SHP77 (cell line): ENCODE measurements around the gene SLC9A9.

Source experiments
- DNase-seq, 2 experiments: peaks; one replicate each; lab custom pipeline; 2025; lab: John Stamatoyannopoulos, UW

SLC9A9 gene

GRCh38 chr3:143600756-143601718, 247.2 kb downstream of the SLC9A9 start:
- DNase-seq, result no peak

GRCh38 chr3:143597774-143598652, 250.3 kb downstream of the SLC9A9 start:
- no peak for DNase-seq

- no peak for DNase-seq
Measured at GRCh38 chr3:143596957-143597642, 251.2 kb downstream of the SLC9A9 start.

- DNase-seq, result no peak
Measured at GRCh38 chr3:143595456-143596077, 252.7 kb downstream of the SLC9A9 start.

GRCh38 chr3:143594206-143594605, 254.1 kb downstream of the SLC9A9 start:
- DNase-seq, result no peak

- DNase-seq, result no peak
Measured at GRCh38 chr3:143590660-143591059, 257.6 kb downstream of the SLC9A9 start.

GRCh38 chr3:143586576-143586975, 261.7 kb downstream of the SLC9A9 start:
- DNase-seq, result no peak

GRCh38 chr3:143585720-143586456, 262.4 kb downstream of the SLC9A9 start:
- no peak for DNase-seq

- no peak for DNase-seq
Measured at GRCh38 chr3:143584474-143584873, 263.8 kb downstream of the SLC9A9 start.

- no peak for DNase-seq
Measured at GRCh38 chr3:143581972-143582722, 266.1 kb downstream of the SLC9A9 start.

GRCh38 chr3:143578810-143579435, 269.3 kb downstream of the SLC9A9 start:
- DNase-seq, result no peak

GRCh38 chr3:143576568-143577270, 271.5 kb downstream of the SLC9A9 start:
- DNase-seq, result no peak

- DNase-seq, result no peak
Measured at GRCh38 chr3:143574933-143575332, 273.3 kb downstream of the SLC9A9 start.

GRCh38 chr3:143573610-143574303, 274.5 kb downstream of the SLC9A9 start:
- DNase-seq, result no peak

- DNase-seq, result no peak
Measured at GRCh38 chr3:143571548-143571947, 276.7 kb downstream of the SLC9A9 start.

GRCh38 chr3:143567823-143568222, 280.4 kb downstream of the SLC9A9 start:
- DNase-seq, result no peak

GRCh38 chr3:143565951-143566350, 282.3 kb downstream of the SLC9A9 start:
- DNase-seq, result no peak

GRCh38 chr3:143563786-143564185, 284.5 kb downstream of the SLC9A9 start:
- DNase-seq, result no peak
